Activated CD4-positive, alpha-beta T cell treated with anti-CD3 and anti-CD28 coated beads, Interleukin-2, Interleukin-4, amounts not matched to agents 100 ng/mL and 50 ng/mL, durations not matched to agents 16 hours and 8 hours (primary cell): ENCODE data around the gene COX4I1.

Experiments used
- DNase-seq: peaks from one replicate; pipeline ENCODE4 v3.0.0-alpha.2; 2020; ENCODE audit warnings: low spot score

COX4I1 gene

DNA sequence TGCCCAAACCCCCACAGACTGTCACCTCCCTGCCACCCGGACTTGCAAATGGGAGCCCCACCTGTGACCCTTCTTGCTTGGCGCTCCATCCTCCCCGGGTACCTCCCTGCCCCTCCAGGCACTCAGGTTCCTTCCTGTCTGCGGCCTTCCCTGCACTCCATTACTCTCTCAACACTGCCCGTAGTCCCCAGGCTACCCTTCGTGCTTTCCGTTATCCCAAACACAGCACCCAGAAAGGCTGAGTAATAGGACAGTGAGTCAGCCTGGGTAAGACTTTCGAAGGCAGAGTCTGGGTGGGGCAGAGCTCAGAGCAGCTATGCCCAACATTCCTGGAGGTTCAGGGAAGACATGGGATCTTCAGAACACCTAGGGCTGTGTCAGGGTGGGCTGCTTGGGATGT is 32.0 kb upstream of the COX4I1 start:
- no peak for DNase-seq

DNA sequence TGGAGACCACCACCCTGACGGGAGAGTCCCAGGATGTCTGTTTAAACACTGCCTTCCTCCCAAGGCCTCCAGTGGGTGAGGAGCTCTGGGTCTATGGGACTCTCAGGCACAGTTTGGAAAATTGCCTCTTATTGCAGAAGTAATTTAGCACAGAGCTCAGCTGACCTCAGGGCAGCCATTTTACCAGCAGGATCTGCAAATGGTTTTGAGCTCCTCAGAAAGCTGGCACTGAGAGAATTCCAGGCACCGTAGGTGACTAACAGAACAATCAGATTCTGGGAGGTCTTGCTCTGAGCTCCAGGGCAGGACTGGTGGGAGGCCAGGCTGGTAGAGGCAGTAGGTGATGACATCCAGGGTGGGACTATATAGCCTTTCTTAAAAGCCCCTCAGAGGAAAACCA is 31.3 kb upstream of the COX4I1 start:
- DNase-seq = no peak

DNA sequence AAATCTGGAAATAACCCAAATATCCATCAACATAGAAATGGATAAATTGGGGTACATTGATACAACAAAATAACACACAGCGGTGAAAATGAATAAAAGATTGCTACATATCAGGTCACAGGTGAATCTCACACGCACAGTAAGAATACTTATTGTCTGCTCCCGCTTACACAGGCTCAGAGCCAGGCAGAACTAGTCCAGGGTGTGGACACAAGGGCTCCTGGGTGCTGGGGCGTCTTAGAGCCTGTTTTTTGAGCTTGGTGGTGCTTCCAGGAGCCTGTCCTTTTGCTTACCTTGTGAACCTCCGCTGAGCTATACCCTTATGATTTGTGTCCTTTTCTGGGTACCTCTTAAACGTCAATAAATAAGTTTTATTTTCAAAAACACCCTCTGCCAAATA is 28.8 kb upstream of the COX4I1 start:
- DNase-seq = no peak

DNA sequence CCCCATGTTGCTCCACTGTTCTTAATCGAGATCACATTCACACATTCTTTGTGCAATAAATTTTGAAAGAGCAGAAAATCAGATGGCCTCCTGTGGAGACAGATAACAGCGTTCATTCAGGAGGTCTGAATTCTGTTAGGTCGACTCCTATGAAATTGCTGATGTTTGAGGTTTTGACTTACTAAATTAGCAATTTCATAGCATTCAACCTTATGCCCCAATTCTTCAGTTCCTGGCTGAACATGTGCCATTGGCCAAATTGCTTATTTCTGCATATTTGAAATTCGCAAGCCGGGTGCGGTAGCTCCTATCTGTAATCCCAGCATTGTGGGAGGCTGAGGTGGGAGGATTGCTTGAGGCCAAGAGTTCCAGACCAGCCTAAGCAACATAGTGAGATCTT is 26.5 kb upstream of the COX4I1 start:
- no peak for DNase-seq

DNA sequence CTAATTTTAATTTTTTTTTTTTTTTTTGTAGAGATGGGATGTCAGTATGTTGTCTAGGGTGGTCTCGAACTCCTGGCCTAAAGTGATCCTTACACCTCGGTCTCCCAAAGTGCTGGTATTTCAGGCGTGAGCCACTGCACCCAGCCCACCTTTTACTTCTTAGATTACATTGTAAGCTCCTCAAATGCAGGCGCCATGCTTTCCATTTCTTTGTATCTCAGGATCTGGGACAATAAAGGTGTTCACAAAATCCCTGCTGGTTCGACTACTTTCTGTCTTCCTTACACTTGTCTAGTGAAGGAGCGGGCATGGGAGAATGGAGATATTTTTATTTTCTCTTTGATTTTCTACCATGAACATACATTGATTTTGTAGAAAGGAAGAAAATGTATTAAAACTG is 25.4 kb upstream of the COX4I1 start:
- no peak for DNase-seq

DNA sequence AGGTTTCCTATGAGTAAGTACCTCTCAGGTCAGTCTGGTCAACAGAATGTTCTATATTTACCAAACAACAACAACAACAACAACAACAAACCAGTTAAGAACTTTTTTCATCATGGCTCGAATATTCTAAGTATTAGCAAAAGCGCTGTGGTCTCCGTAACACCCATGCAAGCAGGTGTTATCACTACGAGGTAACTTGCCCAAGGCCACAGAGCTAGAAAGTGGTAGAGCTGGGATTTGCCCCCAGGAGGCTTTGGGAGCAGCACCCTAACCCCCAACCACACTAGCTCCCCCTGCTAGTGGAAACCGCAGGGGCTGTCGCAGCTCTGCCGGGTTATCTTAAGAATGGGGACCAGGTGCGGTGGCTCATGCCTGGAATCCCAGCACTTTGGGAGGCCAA is 24.7 kb upstream of the COX4I1 start:
- DNase-seq = no peak

DNA sequence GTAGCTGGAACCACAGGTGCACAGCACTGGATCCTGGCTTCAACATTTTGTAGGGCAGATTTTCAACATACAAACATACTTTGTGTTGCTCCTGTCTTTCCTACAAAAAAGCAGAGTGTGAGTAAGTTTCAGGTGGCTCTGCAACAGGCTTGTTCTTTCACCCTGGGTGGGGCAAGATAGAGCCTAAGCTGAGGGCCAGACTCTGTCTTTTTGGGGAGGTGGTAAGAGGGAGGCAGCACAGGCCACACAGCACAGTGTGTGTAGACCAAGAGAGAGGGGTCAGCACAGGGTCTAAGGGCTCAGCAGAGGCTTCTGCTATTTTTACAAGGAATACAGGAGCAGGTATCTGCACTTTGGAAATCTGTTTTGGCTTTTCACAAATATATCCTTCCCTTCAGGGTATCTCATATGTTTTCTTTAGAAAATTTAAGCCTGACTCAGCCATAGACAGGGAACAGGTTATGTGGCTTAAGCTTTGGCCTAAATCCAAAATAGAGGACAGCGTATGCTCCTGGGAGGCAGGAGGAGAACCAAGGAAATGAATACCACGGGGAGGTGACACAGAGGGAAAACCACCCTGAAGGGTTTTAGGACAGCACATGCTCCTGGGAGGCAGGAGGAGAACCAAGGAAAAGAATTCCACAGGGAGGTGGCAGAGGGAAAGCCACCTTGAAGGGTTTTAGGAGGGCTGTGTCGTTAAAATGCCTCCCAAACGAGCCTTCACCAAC is 21.7 kb upstream of the COX4I1 start:
- no peak for DNase-seq

DNA sequence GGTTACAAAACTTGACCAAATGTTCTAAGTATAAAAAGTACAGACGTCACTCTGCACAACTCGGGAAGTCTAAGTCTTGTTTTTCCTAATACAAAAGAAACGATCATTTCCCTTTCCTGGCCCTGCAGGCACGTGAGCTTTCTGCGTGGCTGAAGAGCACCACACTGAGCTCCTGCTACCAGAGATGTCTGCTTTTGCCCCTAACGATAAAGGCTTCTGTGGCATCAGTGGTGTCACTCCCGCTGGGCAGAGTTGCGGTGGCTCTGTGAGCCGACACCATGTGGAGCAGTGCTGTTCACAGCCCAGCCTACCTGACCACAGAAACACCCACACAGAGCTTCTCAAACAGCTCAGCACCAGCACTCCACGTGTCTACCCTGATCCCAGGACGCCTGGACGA is 20.6 kb upstream of the COX4I1 start:
- peak; percentile 48 for DNase-seq

DNA sequence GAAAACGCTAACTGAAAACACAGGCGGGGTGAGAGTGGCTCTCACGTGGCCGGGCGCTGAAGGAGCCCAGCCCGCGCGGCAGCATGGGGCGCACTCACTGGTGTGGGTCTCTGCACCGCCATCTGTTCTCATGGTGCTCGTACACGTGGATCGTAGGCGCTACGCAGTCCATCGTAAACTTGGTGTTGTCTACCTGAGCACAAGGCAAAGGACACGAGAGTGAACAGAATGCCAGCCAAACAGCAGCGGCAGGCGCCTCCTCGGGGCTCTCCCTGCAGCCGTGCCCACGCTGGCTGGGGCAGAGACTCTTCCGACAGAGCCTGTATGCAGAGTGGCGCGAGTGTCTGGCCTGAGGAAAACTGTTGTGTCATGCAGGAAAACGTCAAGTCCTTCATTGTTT is 19.2 kb upstream of the COX4I1 start:
- no peak for DNase-seq

DNA sequence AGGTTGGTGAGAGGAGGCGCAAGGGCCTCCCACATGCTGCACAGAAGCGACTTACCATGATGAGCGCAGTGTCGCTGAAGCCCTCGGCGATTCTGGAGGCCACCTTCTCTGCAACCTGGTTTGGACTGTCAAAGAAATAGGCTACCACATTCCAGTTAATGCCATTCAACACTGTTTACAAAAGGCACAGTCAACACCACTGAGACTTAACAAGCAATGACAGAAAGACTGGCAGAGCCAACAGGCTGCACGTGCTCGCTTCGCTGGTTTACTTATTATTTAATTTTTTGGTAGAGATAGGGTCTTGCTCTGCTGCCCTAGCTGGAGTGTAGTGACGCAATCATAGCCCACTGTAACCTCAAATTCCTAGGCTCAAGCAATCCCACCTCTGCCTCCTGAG is 18.3 kb upstream of the COX4I1 start:
- no peak for DNase-seq

DNA sequence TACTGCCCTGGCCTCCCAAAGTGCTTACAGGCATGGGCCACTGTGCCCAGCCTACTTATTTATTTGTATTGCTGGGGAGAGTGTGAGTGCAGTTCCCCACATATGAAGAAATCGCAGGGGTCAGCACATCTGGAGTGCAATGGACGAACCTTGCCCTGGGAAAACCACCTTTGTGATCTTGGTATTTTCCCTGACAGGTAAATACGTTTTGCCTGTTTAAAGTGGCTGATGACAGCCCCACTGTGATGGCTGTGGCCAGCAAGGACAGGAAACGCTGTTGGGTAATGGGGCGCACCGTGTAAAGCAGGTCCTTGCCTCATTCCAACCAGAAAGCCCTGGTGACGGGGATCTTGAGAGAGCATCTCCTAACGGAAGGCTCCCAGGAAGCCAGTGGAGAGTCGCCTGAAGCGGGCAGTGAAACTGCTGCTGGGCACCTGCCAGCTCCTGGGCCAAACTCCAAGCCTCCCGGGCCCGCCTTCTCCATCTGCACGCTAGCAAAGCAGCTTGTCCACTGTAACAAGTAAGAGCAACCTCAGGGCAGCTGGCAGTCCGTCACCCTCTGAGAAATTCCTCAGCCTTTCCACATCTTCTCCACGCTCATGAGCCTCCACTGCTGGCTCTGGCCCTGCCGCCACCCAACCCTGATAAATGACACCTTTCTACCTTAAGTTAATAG is 17.7 kb upstream of the COX4I1 start:
- DNase-seq = no peak

DNA sequence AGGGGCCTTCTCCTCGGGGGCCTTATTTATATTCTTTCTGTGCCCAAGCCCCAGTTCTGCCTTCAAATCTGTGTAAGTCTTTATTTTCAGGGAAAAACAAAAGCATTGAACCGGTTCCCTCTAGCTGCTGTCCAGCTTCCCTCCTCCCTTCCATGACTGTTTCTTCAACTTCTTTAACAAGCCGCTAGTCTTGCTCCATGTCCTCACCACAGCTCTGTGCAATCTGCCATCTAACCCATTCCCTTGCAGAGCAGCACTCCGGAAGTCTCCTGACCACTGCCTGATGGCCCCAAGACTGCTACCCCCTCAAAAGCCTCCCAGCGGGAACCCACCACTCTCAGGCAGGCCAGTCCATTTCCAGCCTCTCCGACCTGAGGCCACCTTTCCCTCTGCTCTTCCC is 17.0 kb upstream of the COX4I1 start:
- no peak for DNase-seq

DNA sequence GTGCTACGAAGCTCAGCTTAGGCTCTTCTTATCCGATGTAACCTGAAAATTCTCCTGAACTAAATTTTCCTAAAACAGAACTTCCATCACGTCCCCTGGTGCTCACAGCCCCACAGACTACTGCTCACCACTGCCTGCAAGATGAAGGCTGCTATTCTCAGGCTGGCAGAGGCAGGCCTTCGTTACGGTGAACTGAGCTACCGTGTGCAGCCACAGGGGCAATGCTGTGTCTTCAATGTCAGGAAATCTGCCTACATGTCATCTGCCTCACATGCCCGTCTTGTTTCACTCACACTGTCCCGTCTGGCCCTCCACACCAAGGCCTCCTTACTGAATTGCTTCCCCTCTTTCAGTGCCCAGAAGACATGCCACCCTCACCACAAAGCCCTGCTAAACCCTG is 16.1 kb upstream of the COX4I1 start:
- no peak for DNase-seq

DNA sequence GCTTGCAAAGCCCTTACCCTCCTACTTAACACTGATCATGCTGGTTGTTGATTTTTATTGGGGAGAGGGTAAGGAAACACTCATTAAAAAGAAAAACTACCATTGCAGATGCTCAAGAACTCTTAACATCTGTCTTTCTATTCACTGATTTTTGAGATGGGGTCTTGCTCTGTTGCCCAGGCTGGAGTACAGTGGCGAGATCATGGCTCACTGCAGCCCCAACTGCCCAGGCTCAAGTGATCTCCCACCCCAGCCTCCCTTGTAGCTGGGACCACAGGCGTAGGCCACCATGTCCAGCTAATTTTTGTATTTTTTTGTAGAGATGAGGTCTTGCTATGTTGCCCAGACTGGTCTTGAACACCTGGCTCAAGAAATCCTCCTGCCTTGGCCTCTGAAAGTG is 14.7 kb upstream of the COX4I1 start:
- DNase-seq = no peak

DNA sequence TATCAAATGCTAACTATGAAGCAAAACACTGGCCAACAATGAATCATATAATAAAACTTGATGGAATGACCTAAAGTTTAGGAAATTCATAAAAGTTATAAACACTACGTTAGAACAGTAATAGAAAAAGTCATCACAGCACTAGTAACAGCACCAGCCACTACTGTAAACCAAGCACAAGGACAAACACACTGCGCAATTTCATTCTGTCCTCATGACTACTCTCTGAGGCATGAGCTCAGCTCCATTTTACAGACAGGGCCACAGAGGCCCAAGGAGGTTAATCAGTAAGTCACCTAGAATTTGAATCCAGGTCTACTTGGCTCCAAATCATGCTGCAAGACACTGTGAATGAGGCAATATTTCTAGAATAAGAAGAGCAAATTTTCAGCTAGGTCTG is 13.6 kb upstream of the COX4I1 start:
- no peak for DNase-seq

DNA sequence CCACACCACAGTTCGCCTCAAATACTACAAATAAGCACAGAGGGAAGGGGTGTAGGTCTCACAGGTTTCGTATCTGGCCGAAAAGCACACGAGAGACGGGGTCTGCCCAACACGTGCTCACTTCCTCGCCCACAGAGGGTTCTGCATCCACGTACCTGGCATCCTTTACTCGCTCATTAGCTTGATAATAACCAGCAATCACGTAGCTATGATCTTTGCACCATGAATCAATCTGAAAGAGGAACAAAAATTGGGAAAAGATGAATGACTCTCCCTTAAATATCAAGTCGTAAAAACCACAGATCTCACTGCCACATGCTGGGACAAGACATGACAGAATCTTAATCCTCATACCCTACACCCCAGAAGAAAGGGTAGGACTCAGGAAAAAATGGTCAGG is 10.7 kb upstream of the COX4I1 start:
- no peak for DNase-seq

DNA sequence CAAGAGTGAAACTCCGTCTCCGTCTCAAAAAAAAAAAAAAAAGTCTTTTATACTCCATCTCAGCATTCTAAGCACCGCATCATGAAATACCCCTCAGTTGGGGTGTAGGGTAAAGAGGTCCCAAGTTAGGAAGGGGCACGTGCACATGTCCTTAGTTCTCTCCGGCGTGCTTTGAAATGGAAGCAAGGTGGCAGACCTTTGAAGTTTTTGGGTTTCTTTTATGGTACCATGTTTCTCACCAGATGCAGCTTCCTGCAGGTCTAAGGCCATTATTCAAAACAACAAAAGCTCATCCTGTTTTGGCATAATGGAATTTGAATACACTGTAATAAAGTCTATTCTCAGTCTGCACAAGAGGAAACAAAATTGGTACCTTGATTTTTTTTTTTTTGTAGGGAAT is 9.7 kb upstream of the COX4I1 start:
- DNase-seq = no peak

DNA sequence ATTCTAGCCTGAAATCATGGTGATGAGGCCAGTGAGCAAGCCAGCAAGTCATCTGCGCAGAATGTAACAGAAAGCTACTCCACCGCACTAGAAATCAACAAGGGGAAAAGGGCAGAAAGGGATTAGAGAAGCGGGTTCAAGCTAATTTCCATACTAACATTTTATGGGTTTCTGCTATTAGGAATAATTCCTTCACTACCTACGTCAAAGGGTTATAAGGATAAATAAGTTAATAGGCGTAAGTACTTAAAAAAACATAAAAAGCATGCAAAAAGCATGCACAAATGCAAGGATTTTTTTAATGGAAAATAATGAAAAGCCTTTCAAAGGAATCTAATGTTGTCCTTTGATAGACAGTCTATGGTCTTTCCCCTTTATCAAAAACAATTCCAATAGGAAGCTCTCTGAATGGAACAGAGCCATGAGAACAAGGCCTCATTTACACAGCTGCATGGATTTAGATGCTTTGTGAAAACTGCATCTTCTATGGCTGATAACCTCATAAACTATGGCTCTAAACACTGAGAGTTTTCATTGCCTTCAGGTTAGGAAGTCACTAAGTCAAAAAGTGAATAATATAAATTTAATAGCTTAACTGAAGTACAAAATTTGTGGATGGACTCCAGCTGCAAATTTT is 5.7 kb upstream of the COX4I1 start:
- DNase-seq = no peak

DNA sequence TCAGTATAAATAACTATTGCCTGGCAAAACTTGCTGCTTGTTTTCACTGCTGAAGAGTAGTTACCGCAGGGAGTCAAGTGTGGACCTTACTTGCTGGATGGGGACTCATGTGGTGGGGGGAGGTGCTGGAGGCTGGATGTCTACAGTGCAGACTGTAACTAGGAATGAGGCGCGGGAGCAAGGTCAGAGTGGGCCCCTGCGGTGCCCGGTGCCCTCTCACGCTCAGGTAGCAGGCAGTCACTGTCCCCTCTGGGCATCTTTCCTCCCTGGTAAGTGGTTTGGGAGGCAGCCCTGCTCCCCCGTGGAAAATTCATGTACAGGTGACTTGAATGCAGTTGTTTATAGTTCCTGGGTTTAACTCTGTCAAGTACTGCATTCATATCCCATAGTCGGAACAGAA is 4.8 kb upstream of the COX4I1 start:
- DNase-seq = no peak

DNA sequence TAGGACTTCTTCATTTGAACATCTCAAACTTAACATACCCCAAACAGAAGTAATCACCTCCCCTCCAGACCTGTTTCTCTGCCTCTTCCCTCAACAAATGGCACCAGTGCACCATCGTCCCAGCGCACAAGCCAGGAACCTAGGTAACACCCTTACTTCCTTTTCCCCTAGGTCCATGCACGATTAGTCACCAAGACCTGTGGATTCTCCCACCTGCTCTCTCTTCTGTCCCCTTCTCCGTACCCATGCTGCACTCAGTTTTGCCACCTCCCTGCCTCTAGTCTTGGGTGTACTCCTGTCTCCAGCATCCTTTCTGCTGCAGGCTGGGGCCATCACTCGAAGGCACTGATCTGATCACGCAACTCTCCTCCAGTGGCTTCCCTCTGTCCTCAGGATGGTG is 3.3 kb upstream of the COX4I1 start:
- DNase-seq = no peak

DNA sequence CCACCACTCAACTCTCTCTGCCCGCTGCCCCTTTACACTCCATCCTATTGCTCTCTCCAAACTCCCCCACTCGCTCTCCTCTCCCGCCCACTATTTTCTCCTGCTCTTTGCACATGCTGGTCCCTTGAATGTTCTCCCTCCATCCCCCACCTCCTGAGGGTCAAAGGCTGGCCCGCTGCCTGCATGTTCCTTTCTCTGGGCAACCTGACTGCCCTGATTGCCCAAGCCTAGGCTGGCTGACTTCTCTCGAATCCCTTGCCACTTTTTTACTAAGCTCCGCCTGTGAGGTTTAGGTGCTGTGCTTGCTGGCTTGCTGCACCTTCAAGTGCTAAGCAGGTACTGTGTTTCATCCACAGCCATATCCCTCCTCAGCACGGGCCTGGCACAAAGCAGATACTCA is 2.9 kb upstream of the COX4I1 start:
- DNase-seq = no peak

DNA sequence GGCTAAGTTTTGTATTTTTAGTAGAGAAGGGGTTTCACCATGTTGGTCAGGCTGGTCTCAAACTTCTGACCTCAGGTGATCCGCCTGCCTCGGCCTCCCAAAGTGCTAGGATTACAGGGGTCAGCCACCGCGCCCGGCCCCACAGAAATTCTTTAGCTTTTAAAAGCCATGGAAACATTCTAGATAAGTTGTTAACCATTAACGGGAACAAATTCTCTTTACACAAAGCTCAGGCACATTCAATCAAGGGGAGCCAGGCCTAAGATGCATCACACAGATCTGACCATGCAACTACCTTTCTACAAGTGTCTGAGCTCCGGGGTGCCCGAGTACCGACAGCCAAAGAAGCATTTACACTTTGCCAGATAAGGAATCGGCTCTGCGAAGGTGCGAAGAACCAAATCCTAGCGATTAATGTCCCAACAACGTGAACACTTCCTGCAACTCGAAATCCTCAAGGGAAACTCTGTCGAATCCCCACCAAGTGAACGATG is 1.2 kb upstream of the COX4I1 start:
- DNase-seq = no peak

DNA sequence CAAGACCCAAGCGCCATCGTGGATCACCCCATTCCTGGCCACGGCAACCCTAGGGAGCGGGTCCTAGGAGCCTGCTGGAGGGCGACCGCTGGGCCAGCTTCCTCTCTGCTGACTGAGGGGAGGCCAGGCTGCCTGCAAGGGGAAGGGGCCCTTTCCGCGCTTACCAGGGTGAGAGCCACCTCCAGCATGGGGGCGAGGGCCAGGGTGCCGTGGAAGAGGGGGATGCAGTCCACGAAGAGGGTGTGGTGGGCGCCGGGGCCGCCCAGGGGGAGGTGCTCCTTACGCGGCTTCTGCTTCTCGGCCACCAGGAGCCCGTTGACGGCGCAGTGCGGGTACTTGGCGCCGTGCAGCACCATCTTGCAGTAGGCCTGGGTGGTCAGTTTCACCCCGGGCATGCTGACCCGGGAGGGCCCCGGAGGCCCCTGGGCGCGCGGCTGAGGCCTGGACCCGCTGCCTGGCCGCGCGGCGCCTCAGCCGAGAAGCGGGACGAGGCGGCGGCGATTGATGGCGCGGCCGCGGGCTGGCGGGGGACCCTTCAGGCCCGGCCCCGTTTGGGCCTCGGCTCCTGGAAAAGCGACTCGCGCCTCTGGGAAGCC is 496 bp upstream of the COX4I1 start:
- peak; percentile 14 for DNase-seq
